HFFc6 (cell line): ENCODE measurements around the gene UCN. TPM values are rescaled to one million over a fixed set of nuclear protein-coding genes. Genes with fewer than 3 reads are reported as not detected.
"Not testable (repeated sequence)": the region's sequence is repeated elsewhere in the genome, so short reads cannot be mapped to it uniquely, and the experiment has no call there.

ENCODE experiments used
- DNase-seq: peaks from one replicate; pipeline ENCODE4 v3.0.0-alpha.2; 2018
- H3K27ac Mint-ChIP-seq: 2 replicates; pipeline ENCODE4 v1.8.0; 2020; ENCODE audit warnings: mild to moderate bottlenecking, mixed read lengths
- H3K27me3 Mint-ChIP-seq: 2 replicates; pipeline ENCODE4 v1.8.0; 2021; ENCODE audit warnings: mild to moderate bottlenecking, moderate library complexity, mixed read lengths; ENCODE audit not compliant: insufficient read depth
- H3K36me3 Mint-ChIP-seq: 2 replicates; pipeline ENCODE4 v1.8.0; 2021; ENCODE audit warnings: low read depth, mixed read lengths
- H3K4me1 Mint-ChIP-seq: 2 replicates; pipeline ENCODE4 v1.8.0; 2020; ENCODE audit warnings: low read depth, mixed read lengths
- H3K4me3 Mint-ChIP-seq: 2 replicates; pipeline ENCODE4 v1.8.0; 2020; ENCODE audit warnings: mild to moderate bottlenecking, moderate library complexity, mixed read lengths
- H3K9me3 Mint-ChIP-seq: 2 replicates; pipeline ENCODE4 v1.8.0; 2020; ENCODE audit warnings: mild to moderate bottlenecking, mixed read lengths
- total RNA-seq, 6 experiments: library from RNA; stranded (reverse); fragmentation: NEBNext Ultra II Directional; extraction: Animal tissue kit (Norgen Biotek cat#: 25700); gene quantifications; 2 replicates in 1 of 6; 3 replicates in 5 of 6; pipeline ENCODE4 v1.2.3, GENCODE V29; 2021
- TF ChIP-seq, protein P1 (sequence below): fragments of 200-600 bp; sonication (generic); IDR thresholded peaks from 2 replicates; pipeline ENCODE4 v1.5.0; 2021; ENCODE audit warnings: antibody characterized with exemption, mild to moderate bottlenecking

The UCN gene
- total RNA-seq, 6 experiments from 2014 or later: 0.46 to 0.88 (median 0.73) TPM

DNA sequence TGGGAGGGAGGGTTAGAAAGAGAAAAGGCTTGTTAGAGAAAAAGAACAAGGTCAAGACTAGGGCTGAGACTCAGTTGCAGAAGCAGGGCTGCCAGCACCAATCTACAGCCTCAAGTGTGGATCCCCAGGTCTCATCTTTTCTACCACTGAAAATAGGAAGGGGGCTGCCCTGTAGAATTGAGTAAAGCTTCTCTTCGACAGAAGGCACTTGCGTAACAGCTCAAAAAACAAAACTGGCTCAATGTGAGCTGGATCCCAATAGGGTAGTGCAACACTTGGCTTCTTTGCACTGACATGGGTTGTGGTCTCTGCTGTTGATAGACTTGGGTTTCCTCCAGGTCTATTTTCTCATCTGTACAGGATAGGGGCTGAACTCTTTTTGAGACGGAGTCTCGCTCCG is 16.5 kb upstream of the UCN start:
- TF ChIP-seq, protein P1, sequence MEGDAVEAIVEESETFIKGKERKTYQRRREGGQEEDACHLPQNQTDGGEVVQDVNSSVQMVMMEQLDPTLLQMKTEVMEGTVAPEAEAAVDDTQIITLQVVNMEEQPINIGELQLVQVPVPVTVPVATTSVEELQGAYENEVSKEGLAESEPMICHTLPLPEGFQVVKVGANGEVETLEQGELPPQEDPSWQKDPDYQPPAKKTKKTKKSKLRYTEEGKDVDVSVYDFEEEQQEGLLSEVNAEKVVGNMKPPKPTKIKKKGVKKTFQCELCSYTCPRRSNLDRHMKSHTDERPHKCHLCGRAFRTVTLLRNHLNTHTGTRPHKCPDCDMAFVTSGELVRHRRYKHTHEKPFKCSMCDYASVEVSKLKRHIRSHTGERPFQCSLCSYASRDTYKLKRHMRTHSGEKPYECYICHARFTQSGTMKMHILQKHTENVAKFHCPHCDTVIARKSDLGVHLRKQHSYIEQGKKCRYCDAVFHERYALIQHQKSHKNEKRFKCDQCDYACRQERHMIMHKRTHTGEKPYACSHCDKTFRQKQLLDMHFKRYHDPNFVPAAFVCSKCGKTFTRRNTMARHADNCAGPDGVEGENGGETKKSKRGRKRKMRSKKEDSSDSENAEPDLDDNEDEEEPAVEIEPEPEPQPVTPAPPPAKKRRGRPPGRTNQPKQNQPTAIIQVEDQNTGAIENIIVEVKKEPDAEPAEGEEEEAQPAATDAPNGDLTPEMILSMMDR: no peak
- Mint-ChIP-seq H3K4me1 (peaks cover 33% of the 10 kb centered on the region), H3K27me3 (peaks cover 4% of the 10 kb centered on the region), H3K27ac (peak overlapping the region; percentile 100; the same call in 1 of the 2 replicates), H3K4me3 (no peak overlapping the region), H3K36me3 (peaks cover 10% of the 10 kb centered on the region; the same call in 1 of the 2 replicates), H3K9me3 (no peaks in the 10 kb centered on the region)
- no peak for DNase-seq

DNA sequence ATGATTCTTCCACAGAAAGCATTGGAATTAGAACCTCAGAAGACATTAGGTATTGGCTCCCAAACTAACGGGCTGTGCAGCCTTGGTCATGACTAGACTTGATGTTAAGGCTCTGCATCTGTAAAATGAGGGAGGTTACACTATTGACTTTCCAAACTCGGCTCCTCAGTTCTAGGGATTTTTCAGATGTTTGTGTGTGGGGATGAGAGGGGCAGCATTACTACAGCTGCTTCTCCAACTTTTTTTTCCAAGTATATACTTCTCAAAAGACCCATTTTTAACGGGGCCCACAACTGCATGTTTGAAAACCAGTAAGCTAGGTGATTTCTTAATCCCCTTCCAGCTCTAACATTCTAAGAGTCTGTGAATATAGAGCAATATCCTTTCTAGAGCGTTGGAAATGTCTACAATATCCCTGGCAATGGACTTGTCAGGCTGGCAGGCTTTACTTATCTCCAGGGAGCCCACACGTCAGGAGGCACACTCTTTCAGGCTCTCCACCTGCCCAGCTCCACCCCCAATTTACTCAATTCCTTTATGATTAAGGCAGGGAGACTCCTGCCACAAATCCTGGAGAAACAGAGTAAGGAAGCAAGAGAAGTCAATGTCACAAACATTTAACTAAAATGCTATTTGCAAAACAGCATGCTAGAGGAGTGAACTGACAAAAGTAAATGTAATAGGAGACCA is 15.5 kb upstream of the UCN start:
- Mint-ChIP-seq H3K4me3 (peak overlapping the region; percentile 99), H3K36me3 (peaks cover 10% of the 10 kb centered on the region; the same call in 1 of the 2 replicates), H3K27ac (peak overlapping the region; percentile 100), H3K27me3 (peaks cover 4% of the 10 kb centered on the region), H3K4me1 (peaks cover 33% of the 10 kb centered on the region), H3K9me3 (no peaks in the 10 kb centered on the region)
- TF ChIP-seq, protein P1: no peak
- DNase-seq: no peak

DNA sequence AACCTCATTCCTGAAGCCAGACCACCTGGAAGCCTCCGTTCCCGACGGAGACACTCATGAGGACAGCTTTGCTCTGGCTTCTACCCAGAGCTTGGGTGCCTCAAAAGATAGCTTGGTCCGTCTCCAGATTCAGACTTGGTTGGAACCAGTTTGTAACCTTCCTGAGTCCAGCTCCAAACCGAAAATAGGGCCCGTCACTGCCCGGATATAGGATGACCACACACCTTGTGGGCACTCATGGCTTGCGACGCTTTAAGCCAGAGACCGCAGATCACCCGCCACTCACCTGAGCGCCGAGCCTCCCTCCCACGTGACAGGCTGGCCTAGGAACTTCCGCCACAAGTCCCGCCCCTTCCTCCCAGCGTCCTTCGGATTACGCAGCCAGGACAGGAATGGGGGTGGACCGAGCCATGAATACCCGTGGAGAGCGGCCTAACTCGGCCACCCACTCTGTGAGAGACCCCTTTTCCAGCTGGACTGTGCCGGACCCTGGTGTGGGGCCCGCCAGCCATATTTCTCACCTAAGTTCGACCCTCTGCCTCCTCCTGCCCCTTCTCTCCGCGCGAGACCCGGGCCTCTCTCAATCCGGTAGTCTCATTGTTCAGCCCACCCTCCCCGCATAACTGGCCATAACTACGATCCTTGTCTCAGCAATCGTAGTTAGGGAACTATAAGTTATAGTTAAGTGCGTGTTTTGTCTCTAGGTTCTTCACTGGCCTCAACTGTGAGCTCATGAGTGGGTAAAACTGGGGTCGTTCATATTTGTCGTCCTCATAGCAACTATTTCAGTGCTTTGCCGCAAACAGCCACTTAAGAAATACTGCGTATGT is 14.7 kb upstream of the UCN start, which contains the start of gene MPV17:
Gene MPV17 (minus strand): TSS at position 332 of the 830 bp plus-strand sequence. CDS start 580 bp downstream, outside the sequence.
- Mint-ChIP-seq H3K27me3 (peaks cover 4% of the 10 kb centered on the region), H3K27ac (peak within 1 kb of the TSS; percentile 100), H3K36me3 (peaks cover 10% of the 10 kb centered on the region; the same call in 1 of the 2 replicates), H3K9me3 (no peaks in the 10 kb centered on the region), H3K4me3 (peak within 1 kb of the TSS; percentile 99), H3K4me1 (peaks cover 33% of the 10 kb centered on the region)
- peak; percentile 87 for DNase-seq
- TF ChIP-seq, protein P1: no peak

DNA sequence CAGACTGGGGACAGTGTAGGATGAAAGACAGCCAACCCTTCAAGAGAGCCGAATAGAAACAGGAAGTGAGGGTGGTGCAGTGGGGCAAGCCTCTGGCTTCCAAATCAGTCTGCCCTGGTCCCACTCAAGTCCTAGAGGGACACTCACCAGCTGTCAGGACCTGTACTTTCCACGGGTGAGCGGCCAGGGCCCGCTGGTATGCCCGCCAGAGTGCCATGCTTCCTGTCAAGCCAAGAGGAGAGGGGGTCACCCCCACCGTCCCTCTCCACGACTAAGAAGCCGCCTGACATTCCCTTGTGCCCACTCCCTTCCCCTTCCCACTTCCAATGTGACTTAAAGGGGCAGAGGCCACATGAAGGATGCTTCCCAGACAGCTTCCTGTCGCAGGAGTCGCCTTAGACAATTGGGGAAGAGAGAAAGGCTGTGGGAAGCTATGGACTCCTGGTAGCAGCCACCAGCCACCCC is 14.1 kb upstream of the UCN start:
- peaks cover 33% of the 10 kb centered on the region for H3K4me1 Mint-ChIP-seq
- TF ChIP-seq, protein P1: no peak
- H3K4me3 Mint-ChIP-seq: peak overlapping the region; percentile 99
- no peak for DNase-seq
- H3K9me3 Mint-ChIP-seq: no peaks in the 10 kb centered on the region
- H3K27me3 Mint-ChIP-seq: peaks cover 4% of the 10 kb centered on the region
- peaks cover 10% of the 10 kb centered on the region; the same call in 1 of the 2 replicates for H3K36me3 Mint-ChIP-seq
- H3K27ac Mint-ChIP-seq: peak overlapping the region; percentile 100

DNA sequence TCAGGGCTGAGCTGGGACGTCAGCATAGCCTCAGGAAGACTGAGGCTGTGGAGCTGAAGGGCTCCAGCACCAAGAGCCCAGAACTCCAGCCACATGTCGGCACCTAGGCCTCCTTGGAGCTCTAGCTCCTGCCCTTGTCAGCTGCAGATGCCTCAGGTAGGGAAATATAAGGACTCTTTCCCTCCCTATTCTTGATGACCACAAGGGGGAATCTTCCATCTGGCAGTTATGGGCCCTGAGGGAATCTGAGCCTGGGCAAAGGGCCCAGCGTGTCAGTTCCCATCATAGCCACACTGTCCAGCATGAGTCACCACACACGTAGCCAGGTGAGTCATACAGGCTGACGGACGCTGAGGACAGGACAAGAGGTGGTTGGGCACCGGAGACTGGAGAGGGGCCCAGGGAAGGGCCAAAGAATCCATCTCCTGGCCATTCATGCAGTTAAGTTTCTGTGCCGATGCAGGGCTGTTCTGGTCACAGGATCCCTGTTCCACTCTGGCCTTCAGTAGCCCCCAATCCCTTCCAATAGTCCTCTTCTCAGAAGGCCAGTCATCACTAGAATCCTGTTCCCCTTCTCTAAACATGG is 12.8 kb upstream of the UCN start:
- Mint-ChIP-seq H3K27me3 (peaks cover 4% of the 10 kb centered on the region), H3K27ac (peak overlapping the region; percentile 100), H3K4me3 (peak overlapping the region; percentile 99), H3K4me1 (peaks cover 33% of the 10 kb centered on the region), H3K36me3 (no peaks in the 10 kb centered on the region; the same call in 1 of the 2 replicates), H3K9me3 (no peaks in the 10 kb centered on the region)
- TF ChIP-seq, protein P1: peak; percentile 86
- peak; percentile 99 for DNase-seq

DNA sequence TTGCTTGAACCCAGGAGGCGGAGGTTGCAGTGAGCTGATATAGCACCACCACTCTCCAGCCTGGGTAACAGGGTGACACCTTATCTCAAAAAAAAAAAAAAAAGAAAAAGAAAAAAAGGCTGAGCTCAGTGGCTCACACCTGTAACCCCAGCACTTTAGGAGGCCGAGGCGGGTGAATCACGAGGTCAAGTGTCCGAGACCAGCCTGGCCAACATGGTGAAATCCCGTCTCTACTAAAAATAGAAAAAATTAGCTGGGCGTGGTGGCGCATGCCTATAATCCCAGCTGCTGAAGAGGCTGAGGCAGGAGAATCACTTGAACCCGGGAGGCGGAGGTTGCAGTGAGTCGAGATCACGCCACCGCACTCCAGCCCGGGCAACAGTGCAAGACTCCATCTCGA is 11.6 kb upstream of the UCN start:
- DNase-seq, H3K4me3 Mint-ChIP-seq, H3K27me3 Mint-ChIP-seq, H3K36me3 Mint-ChIP-seq, H3K27ac Mint-ChIP-seq, H3K9me3 Mint-ChIP-seq: not testable (repeated sequence)
- H3K4me1 Mint-ChIP-seq: peaks cover 33% of the 10 kb centered on the region
